Measurements from ENCODE around the gene TRIM29.
A peak's percentile ranks its signal among the peaks of the same experiment; 100 is the strongest.

The TRIM29 gene

GRCh38 chr11:120105576-120105975, 32.3 kb downstream of the TRIM29 start:
- peak overlapping the region; percentile 10; the same call in 1 of the 2 replicates for H3K27ac ChIP-seq
- no peaks in the 10 kb centered on the region for H3K36me3 ChIP-seq
- H3K27me3 ChIP-seq (ENCODE audit: insufficient read depth, low read depth, severe bottlenecking) = no peaks in the 10 kb centered on the region
- no peak for TF ChIP-seq CTCF (IDR thresholded peaks at IDR 0.05; ENCODE audit: low read depth, low read length)
- H3K9me3 ChIP-seq (ENCODE audit: severe bottlenecking) = no peaks in the 10 kb centered on the region
- no peak overlapping the region for H3K4me3 ChIP-seq (ENCODE audit: low read depth, low read length)
- peak; percentile 91 for DNase-seq

- Histone ChIP-seq H3K4me3 (ENCODE audit: low read depth, low read length) (peak overlapping the region; percentile 23), H3K9me3 (ENCODE audit: severe bottlenecking) (no peaks in the 10 kb centered on the region), H3K36me3 (no peaks in the 10 kb centered on the region), H3K27ac (no peak overlapping the region), H3K27me3 (ENCODE audit: insufficient read depth, low read depth, severe bottlenecking) (no peaks in the 10 kb centered on the region)
- no peak for TF ChIP-seq CTCF (IDR thresholded peaks at IDR 0.05; ENCODE audit: low read depth, low read length)
- DNase-seq = peak; percentile 73
These were observed 33.8 kb downstream of the TRIM29 start for GRCh38 chr11:120104041-120104565.

- Histone ChIP-seq H3K27ac (no peak overlapping the region), H3K36me3 (no peaks in the 10 kb centered on the region), H3K4me3 (ENCODE audit: low read depth, low read length) (no peak overlapping the region), H3K27me3 (ENCODE audit: insufficient read depth, low read depth, severe bottlenecking) (no peaks in the 10 kb centered on the region), H3K9me3 (ENCODE audit: severe bottlenecking) (no peaks in the 10 kb centered on the region)
- TF ChIP-seq CTCF (IDR thresholded peaks at IDR 0.05; ENCODE audit: low read depth, low read length) = no peak
- no peak for DNase-seq
These were observed 35.1 kb downstream of the TRIM29 start for GRCh38 chr11:120102864-120103122.

- no peak for DNase-seq
- Histone ChIP-seq H3K27me3 (ENCODE audit: insufficient read depth, low read depth, severe bottlenecking) (no peaks in the 10 kb centered on the region), H3K9me3 (ENCODE audit: severe bottlenecking) (no peaks in the 10 kb centered on the region), H3K27ac (no peak overlapping the region), H3K4me3 (ENCODE audit: low read depth, low read length) (no peak overlapping the region), H3K36me3 (no peaks in the 10 kb centered on the region)
- no peak for TF ChIP-seq CTCF (IDR thresholded peaks at IDR 0.05; ENCODE audit: low read depth, low read length)
These were observed 35.7 kb downstream of the TRIM29 start for GRCh38 chr11:120102050-120102863.

- H3K27ac ChIP-seq = no peak overlapping the region
- no peaks in the 10 kb centered on the region for H3K27me3 ChIP-seq (ENCODE audit: insufficient read depth, low read depth, severe bottlenecking)
- no peaks in the 10 kb centered on the region for H3K36me3 ChIP-seq
- H3K4me3 ChIP-seq (ENCODE audit: low read depth, low read length) = no peak overlapping the region
- H3K9me3 ChIP-seq (ENCODE audit: severe bottlenecking) = no peaks in the 10 kb centered on the region
- DNase-seq = no peak
- TF ChIP-seq CTCF (IDR thresholded peaks at IDR 0.05; ENCODE audit: low read depth, low read length) = no peak
These were observed 39.4 kb downstream of the TRIM29 start for GRCh38 chr11:120098503-120099020.
